Measurements from ENCODE around the gene TMEM205. TPM values are rescaled to one million over a fixed set of nuclear protein-coding genes. Genes with fewer than 3 reads are reported as not detected.

The TMEM205 gene
- total RNA-seq, 2 experiments from 2014 or later, result 23.6 to 29.6 TPM

DNA sequence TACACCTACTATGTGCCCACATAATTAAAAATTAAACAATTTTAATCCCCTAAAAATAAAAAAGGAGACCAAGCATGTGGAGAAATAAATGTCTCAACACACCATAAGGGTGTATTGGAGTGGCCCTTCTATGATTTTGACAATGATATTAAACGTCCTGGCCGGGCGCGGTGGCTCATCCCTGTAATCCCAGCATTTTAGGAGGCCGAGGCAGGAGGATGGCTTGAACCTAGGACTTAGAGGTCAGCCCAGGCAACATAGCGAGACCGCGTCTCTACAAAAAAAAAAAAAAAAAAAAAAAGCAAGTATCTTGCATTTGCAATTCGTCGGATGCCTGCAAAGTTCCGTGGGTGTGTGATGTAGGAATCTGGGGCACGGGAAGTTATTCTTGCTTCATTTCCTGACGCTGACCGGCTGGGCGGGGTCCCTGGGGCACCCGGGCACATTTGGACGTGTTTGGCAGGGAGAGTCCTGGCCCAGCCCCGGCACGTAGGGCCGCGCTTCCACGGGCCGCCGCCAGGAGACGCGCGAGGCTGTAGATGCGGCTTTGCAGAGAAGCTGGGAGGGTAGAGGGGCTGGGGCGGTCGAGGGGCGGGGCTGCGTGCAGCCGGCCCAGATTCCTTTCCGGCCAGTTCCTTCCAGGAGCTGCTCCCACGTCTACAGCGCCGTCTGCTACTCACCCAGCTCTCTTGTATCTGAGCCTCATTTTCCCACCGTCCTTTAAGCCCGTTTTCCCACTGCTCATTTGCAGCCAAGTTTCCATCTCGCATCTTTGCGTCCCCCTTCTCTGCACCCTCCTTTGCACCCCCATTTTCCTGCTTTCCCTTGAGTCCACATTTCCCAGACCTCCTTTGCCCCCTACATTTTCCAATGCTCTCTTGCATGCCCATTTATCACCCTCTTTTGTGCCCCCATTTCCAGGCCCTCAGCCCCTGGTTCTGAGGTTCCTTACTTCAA lies 52.4 kb downstream of the TMEM205 start:
- Mint-ChIP-seq H3K4me1 (ENCODE audit: low read depth) (peaks cover 10% of the 10 kb centered on the region), H3K27me3 (ENCODE audit: low read depth) (peaks cover 23% of the 10 kb centered on the region), H3K27ac (no peak overlapping the region), H3K4me3 (peak overlapping the region; percentile 54), H3K9me3 (ENCODE audit: insufficient read depth) (no peaks in the 10 kb centered on the region), H3K36me3 (ENCODE audit: low read depth) (no peaks in the 10 kb centered on the region)
- POLR2A ChIA-PET, result no interaction called here
- CTCF ChIA-PET, result interaction anchor here (0.6 to 3.3 kb wide), 16 partner anchors 9 to 189 kb away, joined by 3 to 14 read pairs (median 4); partner anchors contain the start of genes CCDC159, PRKCSH, SWSAP1 and TMEM205
- DNase-seq, result peak; percentile 86
- peak; percentile 98 for ATAC-seq

Other genes starting within 250 kb of the TMEM205 start
- 10 to 100 TPM; 92.6 to 94.0 TPM for gene SPC24, start 190.5 kb downstream of the TMEM205 start, total RNA-seq
- gene KANK2, start 148.7 kb downstream of the TMEM205 start, total RNA-seq, result 1 to 10 TPM; 6.1 to 8.0 TPM
- not detected for gene ANGPTL8, start 106.6 kb downstream of the TMEM205 start, total RNA-seq
- gene DOCK6, start 83.7 kb downstream of the TMEM205 start, total RNA-seq, result under 1 TPM; 0.13 to 0.76 TPM
- not detected for gene TSPAN16, start 50.1 kb downstream of the TMEM205 start, total RNA-seq
- 1 to 10 TPM; 7.6 to 7.9 TPM for gene RAB3D, start 6.6 kb downstream of the TMEM205 start, total RNA-seq
- gene CCDC159, start 251 bp upstream of the TMEM205 start, total RNA-seq, result 10 to 100 TPM in 1 of 2 experiments, 1 to 10 TPM in 1; 9.9 to 13.6 TPM
- 1 to 10 TPM; 1.1 TPM for gene PLPPR2, start 9.2 kb upstream of the TMEM205 start, total RNA-seq
- gene SWSAP1, start 28.4 kb upstream of the TMEM205 start, total RNA-seq, result 1 to 10 TPM; 3.1 to 3.4 TPM
- 1 to 10 TPM; 6.4 to 8.8 TPM for gene EPOR, start 38.0 kb upstream of the TMEM205 start, total RNA-seq
- gene RGL3, start 73.0 kb upstream of the TMEM205 start, total RNA-seq, result not detected
- not detected for gene ODAD3, start 88.9 kb upstream of the TMEM205 start, total RNA-seq
- gene PRKCSH, start 89.4 kb upstream of the TMEM205 start, total RNA-seq, result 100 to 1,000 TPM; 285 to 302 TPM
- under 1 TPM in 1 of 2 experiments, not detected in 1; 0.71 TPM for gene ELAVL3, start 134.8 kb upstream of the TMEM205 start, total RNA-seq
- 10 to 100 TPM; 20.1 to 21.8 TPM for gene ZNF653, start 159.6 kb upstream of the TMEM205 start, total RNA-seq
- 10 to 100 TPM; 28.9 to 31.6 TPM for gene ECSIT, start 182.9 kb upstream of the TMEM205 start, total RNA-seq
- not detected for gene CNN1, start 192.6 kb upstream of the TMEM205 start, total RNA-seq
- gene ELOF1, start 213.0 kb upstream of the TMEM205 start, total RNA-seq, result 10 to 100 TPM; 47.9 to 52.8 TPM
- 1 to 10 TPM; 9.8 to 9.9 TPM for gene ACP5, start 231.4 kb upstream of the TMEM205 start, total RNA-seq